PC-3 (cell line): ENCODE results near the gene TIMM8A. TPM values are rescaled to one million over a fixed set of nuclear protein-coding genes. Genes with fewer than 3 reads are reported as not detected.
"Not testable (repeated sequence)": the region's sequence is repeated elsewhere in the genome, so short reads cannot be mapped to it uniquely, and the experiment has no call there.

Experiments used
- ATAC-seq: fragments of 200-7000 bp; cut with Tn5 transposase; 2 replicates; pipeline ENCODE4 v1.9.1; 2020; ENCODE audit warnings: mild to moderate bottlenecking, moderate library complexity
- BruUV-seq: library from RNA; stranded (reverse); fragments of 400-500 nt; replicated peaks from 2 replicates; lab custom pipeline; 2021; lab: Mats Ljungman, UMichigan
- CTCF ChIA-PET: fragments of 300-600 bp; sonication (Branson Sonifier 250); formaldehyde crosslinking; loops from one replicate; lab custom pipeline; 2022; ENCODE audit warnings: antibody characterized with exemption; lab: Charles Lee
- POLR2A ChIA-PET: fragments of 300-600 bp; sonication (Branson Sonifier 250); formaldehyde crosslinking; loops from one replicate; lab custom pipeline; 2022; ENCODE audit warnings: antibody characterized with exemption; ENCODE audit not compliant: unreplicated experiment; lab: Charles Lee
- DNase-seq: peaks from one replicate; pipeline ENCODE4 v3.0.0-alpha.2; 2015
- H2AFZ ChIP-seq: fragments of 300-600 bp; sonication (generic); 2 replicates; pipeline ENCODE4 v1.6.0; 2016; ENCODE audit warnings: antibody characterized with exemption, low read length
- H3F3A ChIP-seq: fragments of 300-600 bp; sonication (generic); one replicate; pipeline ENCODE4 v1.6.0; 2017; ENCODE audit warnings: antibody characterized with exemption, low read length, control low read depth, mild to moderate bottlenecking; ENCODE audit not compliant: unreplicated experiment
- H3K27ac ChIP-seq: fragments of 300-600 bp; sonication (generic); 2 replicates; pipeline ENCODE4 v1.5.1; 2016; ENCODE audit warnings: mild to moderate bottlenecking, low read length
- H3K27me3 ChIP-seq: fragments of 300-600 bp; sonication (generic); 2 replicates; pipeline ENCODE4 v1.6.1; 2016; ENCODE audit warnings: low read length, mixed read lengths
- H3K36me3 ChIP-seq: fragments of 300-600 bp; sonication (generic); 2 replicates; pipeline ENCODE4 v1.6.1; 2016; ENCODE audit warnings: low read depth, mixed run types, low read length, mixed read lengths
- H3K4me1 ChIP-seq: fragments of 300-600 bp; sonication (generic); 2 replicates; pipeline ENCODE4 v1.5.1; 2016; ENCODE audit warnings: low read length; ENCODE audit not compliant: insufficient read depth
- H3K4me2 ChIP-seq: fragments of 300-600 bp; sonication (generic); 2 replicates; pipeline ENCODE4 v1.6.0; 2016; ENCODE audit warnings: low read length
- H3K4me3 ChIP-seq: fragments of 300-600 bp; sonication (generic); 2 replicates; pipeline ENCODE4 v1.5.1; 2016; ENCODE audit warnings: mild to moderate bottlenecking, low read length, mixed read lengths
- H3K79me2 ChIP-seq: fragments of 300-600 bp; sonication (generic); 2 replicates; pipeline ENCODE4 v1.6.1; 2017; ENCODE audit warnings: low read length, mixed read lengths
- H3K9ac ChIP-seq: fragments of 300-600 bp; sonication (generic); 2 replicates; pipeline ENCODE4 v1.6.0; 2016; ENCODE audit warnings: mild to moderate bottlenecking, low read length
- H3K9me2 ChIP-seq: fragments of 300-600 bp; sonication (generic); replicated peaks from 2 replicates; pipeline ENCODE4 v1.6.1; 2016; ENCODE audit warnings: mixed run types, low read length, mixed read lengths
- H3K9me3 ChIP-seq: fragments of 300-600 bp; sonication (generic); 2 replicates; pipeline ENCODE4 v1.6.1; 2016; ENCODE audit warnings: low read length, mixed read lengths
- H4K20me1 ChIP-seq: fragments of 300-600 bp; sonication (generic); 2 replicates; pipeline ENCODE4 v1.6.1; 2016; ENCODE audit warnings: low read length, mixed read lengths
- EZH2 ChIP-seq: fragments of 300-600 bp; sonication (generic); IDR thresholded peaks from one replicate; pipeline ENCODE4 v1.6.1; 2017; ENCODE audit warnings: antibody characterized with exemption, mild to moderate bottlenecking, low read length; ENCODE audit not compliant: unreplicated experiment
- EZH2phosphoT487 ChIP-seq: fragments of 300-600 bp; sonication (generic); IDR thresholded peaks from 2 replicates; pipeline ENCODE4 v1.6.1; 2018; ENCODE audit warnings: mild to moderate bottlenecking, antibody characterized with exemption, low read length, borderline replicate concordance
- intact Hi-C: fragments of 100-400 bp; cut with micrococcal nuclease; formaldehyde crosslinking; loops from 2 replicates; pipeline ENCODE4 v1.9.0; 2023
- total RNA-seq: library from RNA; depleted of rRNA; stranded (reverse); fragments of >200 nt; gene quantifications from 2 replicates; pipeline ENCODE4 v1.2.3, GENCODE V29; 2014
- TF ChIP-seq, protein P1 (sequence below): fragments of 300-600 bp; sonication (generic); conservative IDR thresholded peaks from 2 replicates; pipeline ENCODE4 v1.5.1; 2017; ENCODE audit warnings: antibody characterized with exemption, low read depth, mild to moderate bottlenecking, low read length

Gene TIMM8A
- total RNA-seq, 1 experiment from 2014 or later: 5.0 TPM

DNA sequence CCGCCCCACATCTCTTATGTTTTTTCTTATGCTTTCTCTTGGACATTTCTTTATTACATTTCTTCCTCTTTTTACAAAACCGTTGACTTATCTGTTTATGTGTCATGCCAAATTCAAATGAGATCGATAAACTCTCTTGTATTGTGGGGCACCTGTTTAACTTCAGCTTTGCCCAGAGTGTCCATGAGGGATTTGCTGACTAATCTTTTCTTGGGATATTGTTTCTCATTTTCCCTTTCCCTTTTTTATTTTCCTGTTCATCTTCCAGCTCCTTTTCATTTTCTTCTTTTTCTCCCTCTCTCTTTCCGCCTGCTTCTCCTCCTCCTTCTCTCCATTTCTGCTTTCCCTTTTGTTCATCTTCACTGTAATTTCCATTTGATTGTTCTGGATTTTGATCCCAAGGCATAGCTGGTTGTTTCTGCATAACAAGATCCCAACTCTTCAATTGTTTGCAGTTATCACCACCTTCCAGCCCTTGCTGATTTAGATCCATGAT lies 10.7 kb downstream of the TIMM8A start:
- Histone ChIP-seq H3K36me3 (no peaks in the 10 kb centered on the region; the same call in 1 of the 2 replicates), H3K4me2 (no peak overlapping the region), H3K4me3 (no peak overlapping the region), H3K79me2 (no peaks in the 10 kb centered on the region), H2AFZ (no peak overlapping the region), H3K9me2 (no peaks in the 10 kb centered on the region), H4K20me1 (no peaks in the 10 kb centered on the region), H3K27me3 (no peaks in the 10 kb centered on the region), H3K9me3 (no peaks in the 10 kb centered on the region), H3F3A (no peaks in the 10 kb centered on the region), H3K4me1 (peaks cover 6% of the 10 kb centered on the region; the same call in 1 of the 2 replicates), H3K27ac (no peak overlapping the region), H3K9ac (no peak overlapping the region)
- DNase-seq: no peak
- TF ChIP-seq EZH2phosphoT487 (no peak), EZH2 (no peak)
- TF ChIP-seq, protein P1, sequence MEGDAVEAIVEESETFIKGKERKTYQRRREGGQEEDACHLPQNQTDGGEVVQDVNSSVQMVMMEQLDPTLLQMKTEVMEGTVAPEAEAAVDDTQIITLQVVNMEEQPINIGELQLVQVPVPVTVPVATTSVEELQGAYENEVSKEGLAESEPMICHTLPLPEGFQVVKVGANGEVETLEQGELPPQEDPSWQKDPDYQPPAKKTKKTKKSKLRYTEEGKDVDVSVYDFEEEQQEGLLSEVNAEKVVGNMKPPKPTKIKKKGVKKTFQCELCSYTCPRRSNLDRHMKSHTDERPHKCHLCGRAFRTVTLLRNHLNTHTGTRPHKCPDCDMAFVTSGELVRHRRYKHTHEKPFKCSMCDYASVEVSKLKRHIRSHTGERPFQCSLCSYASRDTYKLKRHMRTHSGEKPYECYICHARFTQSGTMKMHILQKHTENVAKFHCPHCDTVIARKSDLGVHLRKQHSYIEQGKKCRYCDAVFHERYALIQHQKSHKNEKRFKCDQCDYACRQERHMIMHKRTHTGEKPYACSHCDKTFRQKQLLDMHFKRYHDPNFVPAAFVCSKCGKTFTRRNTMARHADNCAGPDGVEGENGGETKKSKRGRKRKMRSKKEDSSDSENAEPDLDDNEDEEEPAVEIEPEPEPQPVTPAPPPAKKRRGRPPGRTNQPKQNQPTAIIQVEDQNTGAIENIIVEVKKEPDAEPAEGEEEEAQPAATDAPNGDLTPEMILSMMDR: no peak
- no peak for ATAC-seq
- intact Hi-C loops: no loop called here
- ChIA-PET CTCF (no interaction called here), POLR2A (no interaction called here)
- BruUV-seq: no TSS peak

DNA sequence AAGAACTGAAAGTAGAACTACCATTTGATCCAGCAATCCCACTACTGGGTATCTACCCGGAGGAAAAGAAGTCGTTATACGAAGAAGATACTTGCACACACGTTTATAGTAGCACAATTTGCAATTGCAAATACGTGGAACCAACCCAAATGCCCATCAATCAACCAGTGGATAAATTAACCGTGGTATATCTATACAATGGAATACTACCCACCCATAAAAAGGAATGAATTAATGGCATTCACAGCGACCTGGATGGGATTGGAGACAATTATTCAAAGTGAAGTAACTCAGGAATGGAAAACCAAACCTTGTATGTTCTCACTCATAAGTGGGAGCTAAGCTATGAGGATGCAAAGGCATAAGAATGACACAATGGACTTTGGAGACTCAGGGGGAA lies 14.2 kb downstream of the TIMM8A start:
- DNase-seq, intact Hi-C loops, H3F3A ChIP-seq, H3K9me3 ChIP-seq, H3K36me3 ChIP-seq, H3K9ac ChIP-seq, H3K79me2 ChIP-seq, CTCF ChIA-PET, H3K9me2 ChIP-seq, H3K4me3 ChIP-seq, H3K4me1 ChIP-seq, H3K27me3 ChIP-seq, H4K20me1 ChIP-seq, ATAC-seq, H3K27ac ChIP-seq, H3K4me2 ChIP-seq, BruUV-seq, H2AFZ ChIP-seq: not testable (repeated sequence)
- POLR2A ChIA-PET: interaction anchor here (0.7 kb wide), 1 partner anchor 371 kb away, joined by 4 read pairs; no protein-coding TSS in a partner anchor

DNA sequence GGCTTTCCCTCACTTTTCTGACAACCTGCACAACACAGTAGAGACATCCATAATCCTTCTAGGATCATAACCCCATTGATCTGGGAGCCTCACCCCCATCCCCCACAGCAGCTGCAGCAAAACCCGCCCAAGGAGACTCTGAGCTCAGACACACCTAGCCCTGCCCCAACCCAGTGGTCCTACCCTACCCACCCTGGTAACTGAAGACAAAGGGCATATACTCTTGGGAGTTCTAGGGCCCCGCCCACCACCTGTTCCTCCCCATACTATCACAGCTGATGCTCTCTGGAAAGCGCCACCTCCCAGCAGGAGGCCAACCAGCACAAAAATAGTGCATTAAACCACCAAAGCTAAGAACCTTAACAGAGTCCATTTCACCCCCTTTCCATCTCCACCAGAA lies 21.9 kb downstream of the TIMM8A start:
- H3K4me1 ChIP-seq, H3K9me3 ChIP-seq, H3K79me2 ChIP-seq, H3K9me2 ChIP-seq, H3K36me3 ChIP-seq, CTCF ChIA-PET, H4K20me1 ChIP-seq, H2AFZ ChIP-seq, ATAC-seq, H3K27me3 ChIP-seq, H3K9ac ChIP-seq, H3K27ac ChIP-seq, BruUV-seq, H3F3A ChIP-seq, DNase-seq, POLR2A ChIA-PET, H3K4me3 ChIP-seq, intact Hi-C loops, H3K4me2 ChIP-seq: not testable (repeated sequence)

DNA sequence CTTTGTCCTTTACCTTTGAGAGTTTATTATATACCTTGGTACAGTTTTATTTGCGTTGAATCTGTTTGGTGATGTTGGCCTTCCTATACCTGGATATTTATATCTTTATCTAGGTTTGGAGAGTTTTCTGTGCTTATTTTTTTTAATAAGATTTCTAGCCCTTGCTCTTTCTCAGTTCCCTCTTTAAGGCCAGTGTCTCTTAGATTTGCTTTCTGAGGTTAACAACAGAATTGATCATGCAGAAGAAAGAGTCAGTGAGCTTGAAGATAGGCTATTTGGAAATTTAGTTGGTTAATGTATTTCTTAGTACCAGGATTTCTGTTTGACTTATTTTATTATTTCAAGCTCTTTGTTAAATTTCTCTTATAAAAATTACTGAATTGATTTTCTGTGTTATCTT lies 44.8 kb downstream of the TIMM8A start:
- H3K36me3 ChIP-seq: no peaks in the 10 kb centered on the region
- H3K27ac ChIP-seq: no peak overlapping the region
- no peak overlapping the region for H3K4me3 ChIP-seq
- DNase-seq (no peak), ATAC-seq (no peak)
- no peak overlapping the region for H2AFZ ChIP-seq
- no peaks in the 10 kb centered on the region for H3F3A ChIP-seq
- H3K79me2 ChIP-seq: no peaks in the 10 kb centered on the region
- no peaks in the 10 kb centered on the region for H3K27me3 ChIP-seq
- no peaks in the 10 kb centered on the region for H3K9me3 ChIP-seq
- ChIA-PET CTCF (no interaction called here), POLR2A (no interaction called here)
- H3K9me2 ChIP-seq: no peaks in the 10 kb centered on the region
- intact Hi-C loops: no loop called here
- BruUV-seq: no TSS peak
- H4K20me1 ChIP-seq: no peaks in the 10 kb centered on the region
- H3K4me1 ChIP-seq: no peaks in the 10 kb centered on the region
- TF ChIP-seq EZH2 (no peak), EZH2phosphoT487 (no peak)
- TF ChIP-seq, protein P1: no peak
- H3K9ac ChIP-seq: no peak overlapping the region
- H3K4me2 ChIP-seq: no peak overlapping the region
